Caki2 (cell line): ENCODE results near the gene ZSWIM4. TPM values are rescaled to one million over a fixed set of nuclear protein-coding genes. Genes with fewer than 3 reads are reported as not detected.
A peak's percentile ranks its signal among the peaks of the same experiment; 100 is the strongest.

ENCODE experiments used
- DNase-seq: peaks from one replicate; pipeline ENCODE4 v3.0.0-alpha.2; 2015; ENCODE audit warnings: low read depth
- in situ Hi-C: cut with HindIII; loops from 2 replicates; pipeline ENCODE4 v1.10.0; 2016; ENCODE audit warnings: low sequenced_read_pairs, low pct_unique_long_range_greater_than_20kb, mixed read lengths
- total RNA-seq: library from RNA; depleted of rRNA; stranded (reverse); fragments of >200 nt; shearing (Covaris generic); gene quantifications from 2 replicates; pipeline ENCODE4 v1.2.3, GENCODE V29; 2014; ENCODE audit warnings: low replicate concordance

The ZSWIM4 gene
- total RNA-seq, 1 experiment from 2014 or later, result 6.2 TPM

- DNase-seq, result no peak
- in situ Hi-C loops, result no loop called here
Observed at GRCh38 chr19:13860679-13861391, 65.6 kb downstream of the ZSWIM4 start.

DNA sequence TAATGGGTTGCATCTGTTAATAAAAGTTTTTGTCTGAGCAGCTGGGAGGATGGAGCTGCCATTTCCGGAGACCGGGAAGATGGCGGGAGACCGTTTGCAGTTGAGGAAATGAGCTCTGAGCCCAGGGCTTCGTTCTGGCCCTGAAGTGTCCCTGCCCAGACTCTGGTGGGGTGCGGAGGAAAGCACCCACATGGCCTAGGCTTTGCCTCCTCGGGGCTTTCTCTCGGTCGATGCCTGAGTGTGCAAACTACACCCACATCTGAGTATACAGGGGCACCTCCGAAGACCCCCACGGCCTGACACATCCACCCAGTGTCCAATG lies 66.1 kb downstream of the ZSWIM4 start:
- in situ Hi-C loops, result no loop called here
- no peak for DNase-seq

GRCh38 chr19:13861714-13862531 lies 66.7 kb downstream of the ZSWIM4 start:
- in situ Hi-C loops, result no loop called here
- DNase-seq, result peak; percentile 94

GRCh38 chr19:13864046-13864666 lies 68.9 kb downstream of the ZSWIM4 start:
- DNase-seq, result no peak
- in situ Hi-C loops, result no loop called here

DNA sequence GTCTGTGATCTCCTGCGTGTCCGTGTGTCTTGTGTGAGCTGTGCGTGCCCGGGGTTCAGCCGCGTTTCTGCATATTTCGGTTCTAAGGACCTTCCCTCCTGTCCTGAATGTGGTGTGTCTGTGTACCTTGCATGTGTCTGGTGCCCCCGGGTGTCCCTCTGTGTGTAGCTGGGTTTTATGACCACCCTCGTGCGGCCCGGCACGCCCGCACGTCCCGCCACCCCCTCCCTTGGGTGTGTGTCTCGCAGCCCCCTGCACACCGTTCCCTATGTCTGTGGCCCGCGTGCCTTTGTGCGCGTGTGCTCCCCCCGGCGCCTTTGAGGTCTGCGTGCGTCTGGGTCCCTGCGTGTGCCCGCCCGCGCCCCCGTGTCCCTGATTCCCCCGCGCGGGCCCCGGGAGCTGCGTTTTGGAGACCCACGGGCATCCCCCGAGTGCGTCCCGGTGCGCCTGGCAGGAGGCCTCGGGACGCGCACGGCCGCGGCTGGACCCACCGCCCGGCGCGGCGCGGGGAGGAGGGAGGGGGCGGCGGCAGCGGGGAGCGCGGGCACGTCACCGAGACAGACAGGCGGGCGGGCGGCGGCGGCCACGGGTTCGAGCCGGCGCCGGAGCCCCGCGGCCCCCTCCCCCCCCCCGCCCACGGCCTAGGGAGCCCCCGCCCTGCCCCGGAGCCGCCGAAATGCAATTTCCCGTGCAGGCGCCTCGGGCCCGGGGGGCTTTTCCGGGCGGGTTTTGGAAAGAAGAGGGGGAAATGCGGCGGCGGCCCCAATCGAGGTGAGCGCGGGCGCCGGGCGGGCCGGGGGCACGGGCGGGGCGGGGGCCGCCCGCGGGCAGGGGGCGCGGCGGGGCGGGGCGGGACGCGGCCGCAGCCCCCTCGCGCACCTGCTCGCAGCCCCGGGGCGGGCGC lies 69.7 kb downstream of the ZSWIM4 start:
- in situ Hi-C loops, result no loop called here
- no peak for DNase-seq

DNA sequence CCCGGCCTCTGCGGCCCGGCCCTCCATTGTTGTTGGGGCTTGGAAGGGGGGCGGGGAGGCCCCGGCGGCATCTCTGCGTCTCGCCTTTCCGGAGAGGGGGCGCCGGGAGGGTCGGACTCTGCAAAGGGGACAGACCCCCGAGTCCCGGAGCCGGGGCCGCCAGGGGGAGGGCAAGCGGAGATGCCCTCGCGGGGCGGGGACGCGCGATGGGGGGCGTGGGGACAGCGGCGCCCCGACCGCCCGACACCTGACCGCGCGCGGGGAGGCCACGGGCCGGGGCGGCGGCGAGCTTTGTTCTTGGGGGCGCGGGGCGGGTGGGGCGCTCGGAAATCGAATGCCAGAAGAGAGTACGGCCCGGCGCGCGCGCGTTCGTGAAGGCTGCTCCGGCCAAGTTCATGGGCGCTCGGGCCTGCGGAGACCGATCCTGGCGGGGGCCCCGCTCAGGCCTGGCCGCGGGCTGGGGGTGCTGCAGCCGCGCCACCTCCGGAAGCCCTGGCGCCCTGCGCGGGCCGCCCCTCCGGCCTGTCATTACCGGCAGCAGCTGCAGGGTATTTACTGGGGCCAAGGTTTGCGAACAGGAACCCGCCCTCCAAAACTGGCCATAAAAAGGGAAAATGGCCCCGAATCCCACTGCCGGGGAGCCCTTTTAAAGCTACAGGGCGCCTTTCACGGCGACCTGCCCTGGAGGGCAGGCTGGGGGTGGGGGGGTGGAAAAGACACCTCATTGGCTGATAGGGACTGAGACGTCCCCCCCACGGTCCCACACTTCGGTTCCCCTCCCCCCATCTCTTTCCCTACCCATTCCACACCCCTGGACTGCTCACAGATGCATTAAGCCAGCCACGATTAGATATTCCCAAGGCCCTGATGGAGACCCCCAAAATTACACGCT lies 70.6 kb downstream of the ZSWIM4 start:
- in situ Hi-C loops, result no loop called here
- no peak for DNase-seq

DNA sequence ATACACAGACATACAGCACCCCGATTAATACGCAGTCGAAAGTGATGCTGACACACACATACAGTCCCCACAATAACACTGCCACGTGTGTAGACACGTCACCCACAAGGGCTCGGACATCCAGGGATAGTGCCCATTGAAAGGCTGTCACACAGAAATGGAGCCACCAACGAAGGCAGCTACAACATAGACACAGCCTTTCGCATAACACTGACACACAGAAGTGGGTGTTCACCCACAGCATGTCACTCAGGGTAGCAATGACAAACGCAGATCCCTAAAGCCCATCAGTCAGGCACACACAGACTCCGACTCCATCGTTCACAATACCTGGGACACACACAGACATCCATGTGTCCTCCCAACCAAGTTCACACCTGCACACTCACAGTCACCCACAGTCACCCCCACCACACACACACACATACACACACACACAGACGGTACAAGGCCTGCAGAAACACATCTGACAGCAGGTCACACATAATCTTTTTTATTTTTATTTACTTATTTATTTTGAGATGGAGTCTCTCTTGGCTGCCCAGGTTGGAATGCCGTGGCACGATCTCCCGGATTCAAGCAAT lies 71.3 kb downstream of the ZSWIM4 start:
- in situ Hi-C loops, result no loop called here
- DNase-seq, result no peak

DNA sequence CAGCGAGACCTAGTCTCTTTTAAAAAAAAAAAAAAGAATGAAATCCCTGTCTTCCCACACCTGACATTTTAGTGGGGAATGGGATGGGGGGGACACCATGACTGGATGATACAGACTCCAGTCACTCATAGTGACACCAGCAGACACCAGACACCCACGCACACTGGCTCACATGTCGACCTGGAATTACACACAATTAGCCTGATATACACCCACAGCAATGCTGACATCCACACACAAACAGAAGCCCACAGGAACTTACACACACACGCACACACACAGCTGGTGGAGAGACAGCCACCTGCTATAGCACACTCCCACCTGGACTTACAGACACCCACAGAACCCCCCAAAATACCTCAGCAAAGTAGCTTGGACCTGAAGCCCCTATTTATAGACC lies 73.4 kb downstream of the ZSWIM4 start:
- in situ Hi-C loops, result no loop called here
- DNase-seq, result no peak

DNA sequence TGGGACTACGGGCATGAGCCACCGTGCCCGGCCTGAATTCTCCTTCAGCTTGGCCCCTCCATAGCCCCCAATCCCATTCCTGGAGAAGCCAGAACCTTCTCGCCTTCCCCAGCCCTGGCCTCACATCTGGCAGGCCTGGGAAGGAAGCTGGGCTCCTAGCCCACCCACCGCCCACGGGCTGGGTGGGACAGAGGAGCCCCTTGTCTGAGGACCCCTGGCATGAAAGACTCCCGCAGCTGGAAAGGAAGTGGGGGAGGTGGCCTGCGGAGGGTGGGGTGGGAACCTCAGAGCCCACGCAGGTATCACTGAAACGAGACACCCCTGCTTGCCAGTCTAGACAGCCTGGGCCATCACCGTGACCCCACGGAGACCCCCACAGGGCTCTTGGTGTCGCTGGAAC lies 74.0 kb downstream of the ZSWIM4 start:
- in situ Hi-C loops, result no loop called here
- DNase-seq, result no peak

GRCh38 chr19:13870873-13871272 lies 75.6 kb downstream of the ZSWIM4 start:
- in situ Hi-C loops, result no loop called here
- DNase-seq, result no peak

GRCh38 chr19:13872339-13872694 lies 77.1 kb downstream of the ZSWIM4 start:
- in situ Hi-C loops, result no loop called here
- no peak for DNase-seq

GRCh38 chr19:13872695-13873389 lies 77.6 kb downstream of the ZSWIM4 start:
- in situ Hi-C loops, result no loop called here
- no peak for DNase-seq

DNA sequence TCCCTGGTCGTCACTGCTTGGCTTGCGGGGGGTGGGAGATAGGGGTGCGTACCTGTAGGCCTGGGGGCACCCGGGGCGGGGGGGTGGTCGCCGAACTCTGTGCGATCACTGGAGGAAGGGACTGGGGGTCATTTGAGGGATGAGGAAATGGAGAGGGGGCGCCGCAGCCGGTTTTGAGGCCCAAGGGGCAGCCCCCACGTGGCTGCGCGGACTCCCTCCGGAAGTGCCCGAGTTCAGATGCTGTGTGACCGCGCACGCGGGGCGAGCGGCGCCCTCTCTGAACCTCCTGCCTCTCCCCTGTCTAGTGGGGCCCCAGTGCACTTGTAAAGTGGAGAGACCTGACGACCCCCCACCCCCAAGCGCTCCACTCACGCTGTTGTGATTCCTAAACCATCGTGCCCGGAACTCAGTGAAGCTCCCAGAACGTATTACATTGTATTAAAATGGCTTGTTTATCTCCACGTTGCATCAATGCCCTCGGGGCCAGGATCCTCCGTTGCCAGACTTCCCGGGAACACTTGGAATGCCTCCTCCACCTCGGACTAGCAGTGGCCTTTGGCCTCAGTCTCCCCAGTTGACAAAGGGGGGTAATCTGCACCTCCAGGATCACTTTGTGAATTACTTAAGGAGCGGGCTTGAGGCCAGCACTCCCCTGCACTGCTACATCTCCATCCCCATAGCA lies 78.7 kb downstream of the ZSWIM4 start:
- in situ Hi-C loops, result no loop called here
- DNase-seq, result no peak

DNA sequence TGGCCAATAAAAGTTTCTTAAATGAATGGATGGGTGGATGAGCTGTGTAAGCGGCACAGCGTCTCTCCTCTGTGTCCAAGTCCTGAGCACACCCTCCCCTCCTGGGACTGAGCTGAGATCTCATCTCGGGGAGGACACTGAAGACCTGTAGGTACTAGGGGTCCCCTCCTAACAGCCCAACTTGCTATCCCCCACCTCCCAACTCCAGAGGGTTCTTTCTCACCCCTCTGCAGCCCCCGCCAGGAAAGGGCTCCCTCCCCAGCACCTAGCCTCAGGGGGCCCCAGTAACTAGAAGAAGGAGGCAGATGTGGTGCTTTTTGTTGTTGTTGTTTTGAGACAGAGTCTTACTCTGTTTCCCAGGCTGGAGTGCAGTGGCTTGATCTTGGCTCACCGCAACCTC lies 80.6 kb downstream of the ZSWIM4 start:
- no peak for DNase-seq
- in situ Hi-C loops, result no loop called here

- no peak for DNase-seq
- in situ Hi-C loops, result no loop called here
Observed at GRCh38 chr19:13876834-13877233, 81.6 kb downstream of the ZSWIM4 start, which contains the start of gene NANOS3. NANOS3 (plus strand) TSS chr19:13877134; CDS start chr19:13877249, 115 bp downstream.

DNA sequence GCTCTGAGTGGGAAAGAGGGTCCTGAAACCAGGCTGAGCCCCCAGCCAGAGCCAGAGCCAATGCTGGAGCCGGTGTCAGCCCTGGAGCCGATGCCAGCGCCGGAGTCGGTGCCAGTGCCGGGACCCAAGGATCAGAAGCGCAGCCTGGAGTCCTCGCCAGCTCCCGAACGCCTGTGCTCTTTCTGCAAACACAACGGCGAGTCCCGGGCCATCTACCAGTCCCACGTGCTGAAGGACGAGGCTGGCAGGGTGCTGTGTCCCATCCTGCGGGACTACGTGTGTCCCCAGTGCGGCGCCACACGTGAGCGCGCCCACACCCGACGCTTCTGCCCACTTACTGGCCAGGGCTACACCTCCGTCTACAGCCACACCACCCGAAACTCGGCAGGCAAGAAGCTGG lies 82.1 kb downstream of the ZSWIM4 start:
- in situ Hi-C loops, result no loop called here
- no peak for DNase-seq
